Ishikawa (cell line): ENCODE measurements around the gene ARL8A.

ENCODE experiments used
- CEBPB ChIP-seq: IDR thresholded peaks from 2 replicates; pipeline ENCODE4 v1.6.1; 2012
- CREB1 ChIP-seq: IDR thresholded peaks from 2 replicates; pipeline ENCODE4 v1.6.1; 2012; ENCODE audit warnings: low read depth
- EGR1 ChIP-seq: IDR thresholded peaks from 2 replicates; pipeline ENCODE4 v1.6.1; 2012
- EP300 ChIP-seq: IDR thresholded peaks from 2 replicates; pipeline ENCODE4 v1.6.1; 2012; ENCODE audit warnings: borderline replicate concordance
- FOXM1 ChIP-seq: IDR thresholded peaks from 2 replicates; pipeline ENCODE4 v1.6.1; 2012; ENCODE audit warnings: low read depth, borderline replicate concordance
- MAX ChIP-seq: IDR thresholded peaks from 2 replicates; pipeline ENCODE4 v1.6.1; 2012
- NFIC ChIP-seq: IDR thresholded peaks from 2 replicates; pipeline ENCODE4 v1.6.1; 2012
- RAD21 ChIP-seq: IDR thresholded peaks from 2 replicates; pipeline ENCODE4 v1.6.1; 2012; ENCODE audit warnings: low read depth
- TAF1 ChIP-seq: IDR thresholded peaks from 2 replicates; pipeline ENCODE4 v1.6.1; 2012; ENCODE audit warnings: low read depth, mild to moderate bottlenecking
- TCF12 ChIP-seq: IDR thresholded peaks from 2 replicates; pipeline ENCODE4 v1.6.1; 2012; ENCODE audit warnings: low read depth
- TEAD4 ChIP-seq: IDR thresholded peaks from 2 replicates; pipeline ENCODE4 v1.6.1; 2012
- YY1 ChIP-seq: IDR thresholded peaks from 2 replicates; pipeline ENCODE4 v1.6.1; 2012; ENCODE audit warnings: low read depth
- ZBTB7A ChIP-seq: IDR thresholded peaks from 2 replicates; pipeline ENCODE4 v1.6.1; 2012; ENCODE audit warnings: low read depth
- TF ChIP-seq, protein P1 (sequence below): IDR thresholded peaks from 2 replicates; pipeline ENCODE4 v1.6.1; 2012; ENCODE audit warnings: low read depth, mild to moderate bottlenecking
- TF ChIP-seq, protein P2 (sequence below): IDR thresholded peaks from 2 replicates; pipeline ENCODE4 v1.6.1; 2012

Gene ARL8A

GRCh38 chr1:202112859-202113689 is 31.5 kb downstream of the ARL8A start:
- no peak for TF ChIP-seq ZBTB7A
- TF ChIP-seq, protein P1, sequence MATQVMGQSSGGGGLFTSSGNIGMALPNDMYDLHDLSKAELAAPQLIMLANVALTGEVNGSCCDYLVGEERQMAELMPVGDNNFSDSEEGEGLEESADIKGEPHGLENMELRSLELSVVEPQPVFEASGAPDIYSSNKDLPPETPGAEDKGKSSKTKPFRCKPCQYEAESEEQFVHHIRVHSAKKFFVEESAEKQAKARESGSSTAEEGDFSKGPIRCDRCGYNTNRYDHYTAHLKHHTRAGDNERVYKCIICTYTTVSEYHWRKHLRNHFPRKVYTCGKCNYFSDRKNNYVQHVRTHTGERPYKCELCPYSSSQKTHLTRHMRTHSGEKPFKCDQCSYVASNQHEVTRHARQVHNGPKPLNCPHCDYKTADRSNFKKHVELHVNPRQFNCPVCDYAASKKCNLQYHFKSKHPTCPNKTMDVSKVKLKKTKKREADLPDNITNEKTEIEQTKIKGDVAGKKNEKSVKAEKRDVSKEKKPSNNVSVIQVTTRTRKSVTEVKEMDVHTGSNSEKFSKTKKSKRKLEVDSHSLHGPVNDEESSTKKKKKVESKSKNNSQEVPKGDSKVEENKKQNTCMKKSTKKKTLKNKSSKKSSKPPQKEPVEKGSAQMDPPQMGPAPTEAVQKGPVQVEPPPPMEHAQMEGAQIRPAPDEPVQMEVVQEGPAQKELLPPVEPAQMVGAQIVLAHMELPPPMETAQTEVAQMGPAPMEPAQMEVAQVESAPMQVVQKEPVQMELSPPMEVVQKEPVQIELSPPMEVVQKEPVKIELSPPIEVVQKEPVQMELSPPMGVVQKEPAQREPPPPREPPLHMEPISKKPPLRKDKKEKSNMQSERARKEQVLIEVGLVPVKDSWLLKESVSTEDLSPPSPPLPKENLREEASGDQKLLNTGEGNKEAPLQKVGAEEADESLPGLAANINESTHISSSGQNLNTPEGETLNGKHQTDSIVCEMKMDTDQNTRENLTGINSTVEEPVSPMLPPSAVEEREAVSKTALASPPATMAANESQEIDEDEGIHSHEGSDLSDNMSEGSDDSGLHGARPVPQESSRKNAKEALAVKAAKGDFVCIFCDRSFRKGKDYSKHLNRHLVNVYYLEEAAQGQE, result no peak
- no peak; the same call in 1 of the 2 replicates for TF ChIP-seq MAX
- TF ChIP-seq NFIC, result peak; percentile 62; the same call in 1 of the 2 replicates
- peak; percentile 47; the same call in 1 of the 2 replicates for TF ChIP-seq EP300
- TF ChIP-seq TCF12, result peak; percentile 63; the same call in 1 of the 2 replicates
- TF ChIP-seq TEAD4, result peak; percentile 72

DNA sequence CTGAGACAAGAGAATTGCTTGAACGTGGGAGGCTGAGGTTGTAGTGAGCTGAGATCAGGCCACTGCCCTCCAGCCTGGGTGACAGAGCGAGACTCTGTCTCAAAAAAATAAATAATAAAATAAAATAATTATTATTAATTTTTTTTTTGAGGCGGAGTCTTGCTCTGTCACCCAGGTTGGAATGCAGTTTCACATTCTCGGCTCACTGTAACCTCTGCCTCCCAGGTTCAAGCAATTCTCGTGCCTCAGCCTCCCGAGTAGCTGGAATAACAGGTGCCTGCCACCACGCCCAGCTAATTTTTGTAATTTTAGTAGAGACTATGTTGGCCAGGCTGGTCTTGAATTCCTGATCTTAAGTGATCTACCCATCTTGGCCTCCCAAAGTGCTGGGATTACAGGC is 32.9 kb downstream of the ARL8A start:
- TF ChIP-seq TEAD4, result peak; percentile 77

DNA sequence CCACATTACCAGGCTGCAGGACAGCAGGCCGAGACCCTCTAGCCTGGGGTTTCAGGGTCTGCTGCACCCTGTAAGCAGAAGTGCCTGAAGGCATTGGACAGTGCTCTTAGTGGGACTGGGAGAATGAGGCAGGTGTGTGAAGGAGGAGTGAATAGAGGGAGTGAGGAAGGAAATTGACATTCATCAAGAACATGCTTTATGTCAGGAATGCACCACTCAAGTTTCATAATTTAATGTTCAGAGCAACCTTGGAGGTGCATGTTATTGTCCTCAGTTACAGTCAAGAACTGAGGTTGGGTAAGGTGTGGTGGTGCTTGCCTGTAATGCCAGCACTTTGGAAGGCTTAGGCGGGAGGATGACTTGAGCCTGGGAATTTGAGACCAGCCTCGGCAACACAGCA is 33.6 kb downstream of the ARL8A start:
- TF ChIP-seq TEAD4 (peak; percentile 62), RAD21 (no peak), MAX (peak; percentile 46), EP300 (peak; percentile 66), CEBPB (no peak), NFIC (no peak; the same call in 1 of the 2 replicates), TCF12 (peak; percentile 68), FOXM1 (peak; percentile 38; the same call in 1 of the 2 replicates)
- TF ChIP-seq, protein P1, result no peak

- TF ChIP-seq MAX (peak; percentile 71), TCF12 (peak; percentile 99), FOXM1 (peak; percentile 97), TAF1 (no peak), EP300 (peak; percentile 99), TEAD4 (peak; percentile 90), ZBTB7A (no peak; the same call in none of the 2 replicates), RAD21 (peak; percentile 17; the same call in 1 of the 2 replicates), CEBPB (peak; percentile 53), EGR1 (no peak), YY1 (peak; percentile 65), CREB1 (no peak), NFIC (peak; percentile 97)
- TF ChIP-seq, protein P1, result no peak
- TF ChIP-seq, protein P2, sequence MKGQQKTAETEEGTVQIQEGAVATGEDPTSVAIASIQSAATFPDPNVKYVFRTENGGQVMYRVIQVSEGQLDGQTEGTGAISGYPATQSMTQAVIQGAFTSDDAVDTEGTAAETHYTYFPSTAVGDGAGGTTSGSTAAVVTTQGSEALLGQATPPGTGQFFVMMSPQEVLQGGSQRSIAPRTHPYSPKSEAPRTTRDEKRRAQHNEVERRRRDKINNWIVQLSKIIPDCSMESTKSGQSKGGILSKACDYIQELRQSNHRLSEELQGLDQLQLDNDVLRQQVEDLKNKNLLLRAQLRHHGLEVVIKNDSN, result peak; percentile 53
Observed at GRCh38 chr1:202107801-202108731, 36.5 kb downstream of the ARL8A start.
